Lung (tissue), 12 donors: ENCODE results near the gene CD8B. TPM values are rescaled to one million over a fixed set of nuclear protein-coding genes. Genes with fewer than 3 reads are reported as not detected.

ENCODE experiments used
- ATAC-seq: fragments of 200-7000 bp; cut with Tn5 transposase; one replicate; pipeline ENCODE4 v1.9.1; 2020; ENCODE audit warnings: moderate number of reproducible peaks; ENCODE audit not compliant: insufficient read depth, low FRiP score
- DNase-seq, 3 donors: peaks; one replicate each; pipeline ENCODE4 v3.0.0-alpha.2; 2013 to 2017
- H3K27ac ChIP-seq, 2 donors: one replicate each; pipeline ENCODE4 v1.5.1; 2013; ENCODE audit warnings: mild to moderate bottlenecking in 2 of 2, moderate library complexity in 2 of 2, control low read depth in 1 of 2, inconsistent platforms in 1 of 2, low read depth in 1 of 2, low read length in 1 of 2
- H3K27me3 ChIP-seq, 3 donors: one replicate each; pipeline ENCODE4 v1.5.1; 2013; ENCODE audit warnings: low read length in 2 of 3; ENCODE audit not compliant: control insufficient read depth in 3 of 3, insufficient read depth in 3 of 3
- H3K36me3 ChIP-seq, 4 donors: one replicate each; pipeline ENCODE4 v1.5.1; 2013; ENCODE audit warnings: low read length in 4 of 4, mild to moderate bottlenecking in 1 of 4, moderate library complexity in 1 of 4; ENCODE audit not compliant: control insufficient read depth in 4 of 4, insufficient read depth in 4 of 4
- H3K4me1 ChIP-seq, 5 donors: one replicate each; pipeline ENCODE4 v1.5.1; 2013; ENCODE audit warnings: low read length in 5 of 5, mild to moderate bottlenecking in 2 of 5, moderate library complexity in 1 of 5; ENCODE audit not compliant: control insufficient read depth in 5 of 5, insufficient read depth in 5 of 5
- H3K4me3 ChIP-seq: one replicate; pipeline ENCODE4 v1.5.1; 2013; ENCODE audit warnings: mild to moderate bottlenecking, control low read depth, moderate library complexity
- H3K9ac ChIP-seq, 2 donors: one replicate each; pipeline ENCODE4 v1.5.1; 2013; ENCODE audit warnings: low read length in 2 of 2, control low read depth in 1 of 2; ENCODE audit not compliant: insufficient read depth in 1 of 2
- H3K9me3 ChIP-seq, 4 donors: one replicate each; pipeline ENCODE4 v1.5.1; 2013; ENCODE audit warnings: low read length in 3 of 4, mild to moderate bottlenecking in 1 of 4, moderate library complexity in 1 of 4; ENCODE audit not compliant: control insufficient read depth in 4 of 4, insufficient read depth in 3 of 4
- WGBS, 2 donors: extraction: QIAGEN DNeasy Blood & Tissue Kit; methylation state at CpG; one replicate each; pipeline ENCODE4 v1.1.7; 2013; 5-methylcytosine and 5-hydroxymethylcytosine counted together
- polyA plus RNA-seq, 2 donors: library from polyadenylated mRNA; stranded (reverse); fragments of 200-250 nt; gene quantifications; one replicate each; pipeline ENCODE4 v1.2.1, GENCODE V29; 2013
- total RNA-seq, 2 donors: library from RNA; depleted of rRNA in 1 of 2; stranded (reverse); fragments of >200 nt in 1 of 2; gene quantifications; one replicate each; pipeline ENCODE4 v1.2.1, GENCODE V29; 2014 to 2021
- TF ChIP-seq, protein P1 (sequence below): IDR thresholded peaks from 2 replicates; pipeline ENCODE4 v1.5.1; 2012; ENCODE audit warnings: mild to moderate bottlenecking; ENCODE audit errors: control extremely low read depth, extremely low read depth
- donor health status: control.
- donor health status: control.
- donor health status: Bipolar disorder and iron deficiency.
- donor health status: healthy.
- donor health status: DM: yes; HTN: yes; CAD: no.

The CD8B gene
- total and polyA plus RNA-seq, 4 donors: 0.28 to 2.1 (median 1.1) TPM

DNA sequence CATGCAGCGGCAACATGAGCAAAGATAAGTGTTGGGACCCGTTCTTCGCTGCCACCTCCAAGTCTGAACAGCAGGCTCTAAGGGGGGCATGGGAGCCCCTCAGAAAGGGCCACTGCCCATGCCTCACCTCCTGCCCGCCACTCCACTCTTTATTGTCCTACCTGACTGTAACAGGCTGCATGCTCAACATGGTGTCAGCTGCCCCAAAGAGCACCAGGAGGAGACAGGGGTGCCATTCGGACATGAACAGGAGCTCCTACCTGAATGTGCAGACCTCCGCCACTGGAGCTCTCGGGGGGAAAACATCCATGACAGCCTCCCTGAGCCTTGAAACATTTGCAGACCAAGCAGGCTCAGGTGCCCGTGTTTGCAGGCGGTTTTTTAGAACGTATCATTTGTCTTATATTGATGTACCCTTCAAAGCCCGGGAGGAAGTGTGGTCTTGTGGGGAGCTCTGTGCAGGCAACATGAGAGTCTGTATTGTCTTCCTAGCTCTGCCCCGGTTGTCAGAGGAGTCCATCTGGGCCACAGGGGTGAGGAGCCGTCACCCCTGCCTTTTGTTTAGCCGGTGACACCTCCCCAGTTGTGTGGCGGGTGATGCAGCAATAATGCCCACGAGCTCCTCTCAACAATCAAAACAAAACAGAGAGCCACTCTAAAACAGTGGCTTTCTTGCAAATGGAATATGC, 35.8 kb downstream of the CD8B start:
- H3K4me1 ChIP-seq: no peaks in the 10 kb centered on the region
- no peak overlapping the region for H3K27ac ChIP-seq
- no peak overlapping the region for H3K4me3 ChIP-seq
- ATAC-seq: no peak
- H3K36me3 ChIP-seq: no peaks in the 10 kb centered on the region
- no peak for DNase-seq
- TF ChIP-seq, protein P1, sequence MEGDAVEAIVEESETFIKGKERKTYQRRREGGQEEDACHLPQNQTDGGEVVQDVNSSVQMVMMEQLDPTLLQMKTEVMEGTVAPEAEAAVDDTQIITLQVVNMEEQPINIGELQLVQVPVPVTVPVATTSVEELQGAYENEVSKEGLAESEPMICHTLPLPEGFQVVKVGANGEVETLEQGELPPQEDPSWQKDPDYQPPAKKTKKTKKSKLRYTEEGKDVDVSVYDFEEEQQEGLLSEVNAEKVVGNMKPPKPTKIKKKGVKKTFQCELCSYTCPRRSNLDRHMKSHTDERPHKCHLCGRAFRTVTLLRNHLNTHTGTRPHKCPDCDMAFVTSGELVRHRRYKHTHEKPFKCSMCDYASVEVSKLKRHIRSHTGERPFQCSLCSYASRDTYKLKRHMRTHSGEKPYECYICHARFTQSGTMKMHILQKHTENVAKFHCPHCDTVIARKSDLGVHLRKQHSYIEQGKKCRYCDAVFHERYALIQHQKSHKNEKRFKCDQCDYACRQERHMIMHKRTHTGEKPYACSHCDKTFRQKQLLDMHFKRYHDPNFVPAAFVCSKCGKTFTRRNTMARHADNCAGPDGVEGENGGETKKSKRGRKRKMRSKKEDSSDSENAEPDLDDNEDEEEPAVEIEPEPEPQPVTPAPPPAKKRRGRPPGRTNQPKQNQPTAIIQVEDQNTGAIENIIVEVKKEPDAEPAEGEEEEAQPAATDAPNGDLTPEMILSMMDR: no peak
- H3K9ac ChIP-seq: no peak overlapping the region
- WGBS, 2 donors: 72 to 81% methylated on average over 16 of the region's 16 CpGs
- peaks cover 0 to 5% (median 0%) of the 10 kb centered on the region in 3 donors for H3K27me3 ChIP-seq
- peaks cover 0 to 14% (median 3%) of the 10 kb centered on the region in 4 donors for H3K9me3 ChIP-seq

DNA sequence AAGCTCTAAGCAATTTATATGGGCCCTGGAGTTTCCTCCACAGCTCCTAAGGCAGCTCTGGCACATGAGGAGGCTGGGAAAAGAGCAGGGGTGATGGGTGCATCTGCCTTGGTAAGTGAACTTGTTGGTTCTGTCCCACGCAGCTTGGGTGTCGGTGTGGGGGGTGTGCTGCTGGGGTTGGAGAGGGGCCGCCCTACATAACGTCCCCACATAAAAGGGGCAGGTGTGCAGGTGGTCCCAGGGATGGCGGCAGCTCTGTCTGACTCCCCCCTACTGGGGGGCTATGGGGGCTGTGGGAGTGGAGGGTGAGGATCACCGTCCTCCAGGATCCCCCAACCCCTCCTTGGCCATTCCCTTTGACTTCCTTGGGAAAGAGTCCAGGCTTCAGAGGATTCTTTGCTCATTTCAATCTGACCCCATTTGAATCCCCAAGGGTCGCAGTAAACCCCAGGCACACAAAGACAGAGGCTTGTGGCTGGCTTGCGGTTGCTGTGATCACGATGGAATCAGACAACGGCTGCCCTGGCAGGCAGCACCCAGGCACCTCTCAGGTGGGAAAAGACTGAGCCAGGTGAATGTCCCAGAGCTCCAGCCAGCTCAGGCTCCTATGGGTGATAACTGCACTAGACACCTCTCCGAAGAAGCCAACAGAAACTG, 36.5 kb downstream of the CD8B start:
- DNase-seq: no peak
- WGBS, 2 donors: 85 to 94% methylated on average over 11 of the region's 11 CpGs

DNA sequence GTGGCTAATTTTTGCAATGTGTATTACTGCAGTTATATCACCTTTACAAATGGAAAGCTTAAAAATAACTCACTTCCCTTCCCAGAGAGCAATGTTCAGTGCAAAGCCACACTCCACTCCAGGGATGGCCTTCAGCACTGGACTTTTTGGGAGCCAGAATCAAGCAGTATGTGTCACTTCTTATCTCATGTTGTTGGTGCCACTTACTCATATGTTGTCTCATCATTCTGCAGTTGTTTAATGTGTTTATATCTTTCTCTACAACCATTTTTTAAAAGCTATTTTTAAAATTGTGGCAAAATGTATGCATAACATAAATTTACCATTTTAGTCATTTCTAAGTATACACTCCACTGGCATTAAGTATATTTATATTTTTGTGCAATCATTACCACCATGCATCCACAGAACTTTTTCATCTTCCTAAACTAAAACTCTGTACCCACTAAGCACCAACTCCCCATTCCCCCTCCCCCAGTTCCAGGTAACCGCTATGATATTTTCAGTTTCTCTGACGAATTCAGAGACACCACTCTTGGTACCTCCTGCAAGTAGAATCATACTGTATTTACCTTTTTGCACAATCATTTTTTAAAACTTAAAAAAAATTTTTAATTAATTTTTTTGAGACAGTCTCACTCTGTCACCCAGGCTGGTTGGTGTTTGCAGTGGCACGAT, 38.9 kb downstream of the CD8B start:
- Histone ChIP-seq H3K36me3 (no peaks in the 10 kb centered on the region), H3K4me1 (no peaks in the 10 kb centered on the region), H3K27me3 (peaks cover 0 to 9% (median 0%) of the 10 kb centered on the region in 3 donors), H3K4me3 (no peak overlapping the region), H3K9me3 (peaks cover 0 to 14% (median 3%) of the 10 kb centered on the region in 4 donors), H3K27ac (no peak overlapping the region), H3K9ac (no peak overlapping the region)
- ATAC-seq (no peak), DNase-seq (no peak)
- WGBS, 2 donors: 90 to 95% methylated on average over 3 of the region's 3 CpGs
- TF ChIP-seq, protein P1: no peak

More for the DNA sequence above, 36.5 kb downstream of the CD8B start:
- Histone ChIP-seq H3K9ac (no peak overlapping the region), H3K27me3 (peaks cover 0 to 5% (median 0%) of the 10 kb centered on the region in 3 donors), H3K4me1 (no peaks in the 10 kb centered on the region), H3K36me3 (no peaks in the 10 kb centered on the region), H3K4me3 (no peak overlapping the region), H3K27ac (no peak overlapping the region), H3K9me3 (peaks cover 0 to 14% (median 3%) of the 10 kb centered on the region in 4 donors)
- ATAC-seq: no peak
- TF ChIP-seq, protein P1: no peak
